ENCODE measurements around the gene ADK.

The ADK gene

GRCh38 chr10:74675484-74675883, 524.5 kb downstream of the ADK start:
- DNase-seq (ENCODE audit: low read depth), result no peak

GRCh38 chr10:74677951-74678350, 526.9 kb downstream of the ADK start:
- DNase-seq (ENCODE audit: low read depth), result no peak

- no peak for DNase-seq (ENCODE audit: low read depth)
Observed at GRCh38 chr10:74681917-74682627, 531.1 kb downstream of the ADK start.

GRCh38 chr10:74683067-74683466, 532.0 kb downstream of the ADK start:
- no peak for DNase-seq (ENCODE audit: low read depth)

GRCh38 chr10:74683621-74684364, 532.8 kb downstream of the ADK start:
- no peak for DNase-seq (ENCODE audit: low read depth)

GRCh38 chr10:74684462-74684861, 533.4 kb downstream of the ADK start:
- no peak for DNase-seq (ENCODE audit: low read depth)

- no peak for DNase-seq (ENCODE audit: low read depth)
Observed at GRCh38 chr10:74685564-74685963, 534.5 kb downstream of the ADK start.

- DNase-seq (ENCODE audit: low read depth), result no peak
Observed at GRCh38 chr10:74690393-74690792, 539.4 kb downstream of the ADK start.

GRCh38 chr10:74691164-74691563, 540.1 kb downstream of the ADK start:
- no peak for DNase-seq (ENCODE audit: low read depth)

- DNase-seq (ENCODE audit: low read depth), result no peak
Observed at GRCh38 chr10:74704629-74705357, 553.8 kb downstream of the ADK start.

- no peak for DNase-seq (ENCODE audit: low read depth)
Observed at GRCh38 chr10:74705358-74705980, 554.4 kb downstream of the ADK start.

GRCh38 chr10:74706966-74707365, 555.9 kb downstream of the ADK start:
- no peak for DNase-seq (ENCODE audit: low read depth)

GRCh38 chr10:74708246-74708645, 557.2 kb downstream of the ADK start:
- no peak for DNase-seq (ENCODE audit: low read depth)

GRCh38 chr10:74718208-74718607, 567.2 kb downstream of the ADK start:
- DNase-seq (ENCODE audit: low read depth), result no peak

- DNase-seq (ENCODE audit: low read depth), result no peak
Observed at GRCh38 chr10:74728225-74728624, 577.2 kb downstream of the ADK start.

- no peak for DNase-seq (ENCODE audit: low read depth)
Observed at GRCh38 chr10:74730246-74730645, 579.2 kb downstream of the ADK start.

GRCh38 chr10:74733612-74734011, 582.6 kb downstream of the ADK start:
- no peak for DNase-seq (ENCODE audit: low read depth)

- no peak for DNase-seq (ENCODE audit: low read depth)
Observed at GRCh38 chr10:74736029-74736428, 585.0 kb downstream of the ADK start.

GRCh38 chr10:74738052-74738451, 587.0 kb downstream of the ADK start:
- DNase-seq (ENCODE audit: low read depth), result no peak

GRCh38 chr10:74738542-74738941, 587.5 kb downstream of the ADK start:
- DNase-seq (ENCODE audit: low read depth), result no peak

- DNase-seq (ENCODE audit: low read depth), result no peak
Observed at GRCh38 chr10:74738985-74739567, 588.1 kb downstream of the ADK start.

- no peak for DNase-seq (ENCODE audit: low read depth)
Observed at GRCh38 chr10:74743401-74743800, 592.4 kb downstream of the ADK start.

Data from stimulated activated CD8-positive, alpha-beta memory T cell treated with anti-CD3 and anti-CD28 coated beads, Interleukin-12 subunit alpha, Interleukin-12 subunit beta, amount 100 ng/mL, for 4 hours (primary cell).